Gastroesophageal sphincter (tissue), 4 donors: ENCODE measurements around the gene ANKRD42. TPM values are rescaled to one million over a fixed set of nuclear protein-coding genes. Genes with fewer than 3 reads are reported as not detected.

Experiments used
- ATAC-seq: fragments of 150-250 bp; one replicate; pipeline ENCODE4 v1.9.1; 2016; ENCODE audit warnings: mild to moderate bottlenecking, moderate library complexity
- H3K27ac ChIP-seq, 4 donors: fragments of 200-600 bp; sonication (generic) in 3 of 4; 1 replicate in 3 of 4; 2 replicates in 1 of 4; pipeline ENCODE4 v1.5.1; 2016 to 2019
- H3K27me3 ChIP-seq: fragments of 200-600 bp; sonication (generic); one replicate; pipeline ENCODE4 v1.5.1; 2019
- H3K36me3 ChIP-seq, 2 donors: fragments of 200-600 bp; sonication (generic); one replicate each; pipeline ENCODE4 v1.5.1; 2019; ENCODE audit warnings: control low read depth in 1 of 2
- H3K4me1 ChIP-seq, 3 donors: fragments of 200-600 bp; sonication (generic); 1 replicate in 2 of 3; 2 replicates in 1 of 3; pipeline ENCODE4 v1.5.1; 2016 to 2019; ENCODE audit warnings: control low read depth in 2 of 3
- H3K4me3 ChIP-seq, 2 donors: fragments of 200-600 bp; sonication (generic); one replicate each; pipeline ENCODE4 v1.5.1; 2019; ENCODE audit warnings: mild to moderate bottlenecking in 1 of 2, moderate library complexity in 1 of 2
- H3K9me3 ChIP-seq, 3 donors: fragments of 200-600 bp; sonication (generic); one replicate each; pipeline ENCODE4 v1.5.1; 2017 to 2019; ENCODE audit warnings: control low read depth in 2 of 3
- CTCF ChIP-seq, 4 experiments: fragments of 200-600 bp in 2 of 4; fragments of 450-650 bp in 2 of 4; sonication (generic) in 1 of 4; IDR thresholded peaks; one replicate each; pipeline ENCODE4 v1.5.1; 2017 to 2019; ENCODE audit warnings: antibody characterized with exemption in 4 of 4, mild to moderate bottlenecking in 2 of 4, moderate library complexity in 2 of 4
- EP300 ChIP-seq: sonication (generic); formaldehyde crosslinking; IDR thresholded peaks from one replicate; pipeline ENCODE4 v1.6.1; 2017; ENCODE audit warnings: antibody characterized with exemption, mild to moderate bottlenecking
- POLR2A ChIP-seq, 2 donors: fragments of 450-650 bp; IDR thresholded peaks; one replicate each; pipeline ENCODE4 v1.6.1; 2017; ENCODE audit warnings: antibody characterized with exemption in 2 of 2, mild to moderate bottlenecking in 2 of 2, moderate library complexity in 1 of 2
- POLR2AphosphoS5 ChIP-seq: sonication (generic); formaldehyde crosslinking; IDR thresholded peaks from one replicate; pipeline ENCODE4 v1.6.1; 2017; ENCODE audit warnings: antibody characterized with exemption
- WGBS, 2 donors: methylation state at CpG; one replicate each; pipeline ENCODE4 v1.1.5; 2018; ENCODE audit warnings: low coverage in 1 of 2; 5-methylcytosine and 5-hydroxymethylcytosine counted together
- total RNA-seq, 4 donors: library from RNA; depleted of rRNA; stranded (reverse); fragments of >200 nt; gene quantifications; one replicate each; pipeline ENCODE4 v1.1.0, GENCODE V29; 2016

ANKRD42 gene
- total RNA-seq, 4 donors from 2014 or later, result 9.3 to 13.3 (median 13.2) TPM

- H3K9me3 ChIP-seq, result no peaks in the 10 kb centered on the region
- no peaks in the 10 kb centered on the region for H3K27me3 ChIP-seq
- TF ChIP-seq CTCF (IDR thresholded peaks at IDR 0.05), result peak in 1 of 4 experiments; percentile 45
- no peak for TF ChIP-seq POLR2AphosphoS5
- no peak for ATAC-seq
- H3K36me3 ChIP-seq, result no peaks in the 10 kb centered on the region
- peak overlapping the region; percentile 88 to 89 for H3K4me3 ChIP-seq
- H3K4me1 ChIP-seq, result peaks cover 7 to 41% (median 7%) of the 10 kb centered on the region in 3 donors
- 0% methylated on average over 2 to 8 of the region's 18 CpGs for WGBS, 2 donors
- peak overlapping the region; percentile 99 for H3K27ac ChIP-seq
Measured at GRCh38 chr11:83157594-83158356, 35.7 kb upstream of the ANKRD42 start.

GRCh38 chr11:83158357-83158786 is 35.1 kb upstream of the ANKRD42 start:
- TF ChIP-seq EP300, result no peak
- no peak for TF ChIP-seq POLR2A (IDR thresholded peaks at IDR 0.05)
- TF ChIP-seq CTCF (IDR thresholded peaks at IDR 0.05), result no peak
- no peak for TF ChIP-seq POLR2AphosphoS5
- Histone ChIP-seq H3K4me3 (peak overlapping the region; percentile 88 to 89), H3K36me3 (no peaks in the 10 kb centered on the region), H3K4me1 (peaks cover 7 to 47% (median 9%) of the 10 kb centered on the region in 3 donors), H3K27ac (peak overlapping the region; percentile 99), H3K9me3 (no peaks in the 10 kb centered on the region), H3K27me3 (no peaks in the 10 kb centered on the region)
- 0 to 1% methylated on average over 5 of the region's 5 CpGs for WGBS, 2 donors
- no peak for ATAC-seq

DNA sequence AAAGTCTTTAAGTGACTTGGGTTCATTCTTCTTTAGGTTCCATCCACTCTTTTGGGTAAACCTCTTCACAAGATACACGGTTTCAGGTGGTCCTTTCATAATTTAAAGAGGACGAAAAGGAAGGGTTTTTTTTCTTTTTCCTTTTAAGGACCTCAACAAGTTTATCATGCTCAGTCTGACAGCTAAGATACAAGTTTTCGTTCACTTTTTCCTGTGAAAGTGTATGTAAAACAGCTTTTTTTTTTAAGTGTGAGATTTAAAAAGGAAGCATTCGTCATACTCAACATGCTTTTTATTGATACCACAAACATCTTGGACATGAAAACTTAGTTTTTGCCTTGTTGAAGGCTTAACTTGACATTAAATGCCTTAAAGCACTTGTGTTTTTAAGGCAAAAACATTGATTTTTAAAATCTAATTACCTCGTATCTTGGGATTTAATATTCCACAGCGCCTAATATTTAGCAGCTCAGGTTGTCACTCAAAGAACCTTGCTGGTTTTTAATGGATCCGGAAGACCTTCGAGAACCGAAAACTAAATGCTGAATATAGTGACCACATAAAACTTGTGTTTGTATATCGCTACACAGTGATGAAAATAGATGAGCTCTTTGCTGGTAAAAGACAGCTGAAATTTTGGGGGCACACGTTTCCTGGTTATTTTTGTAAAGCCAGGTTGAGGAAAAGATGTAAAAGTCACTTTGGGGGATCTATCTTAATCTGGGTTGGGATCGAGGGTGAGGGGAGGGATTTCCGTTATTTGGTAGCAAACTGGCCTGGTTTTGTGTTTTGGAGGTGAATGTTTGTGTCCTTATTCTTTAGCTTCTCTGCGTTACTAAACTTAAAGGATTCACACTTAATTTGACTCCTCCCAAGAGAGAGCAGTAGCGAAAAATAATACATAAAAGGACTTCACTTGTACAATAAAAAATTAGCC is 34.3 kb upstream of the ANKRD42 start:
- no peak for TF ChIP-seq POLR2A (IDR thresholded peaks at IDR 0.05)
- no peak for TF ChIP-seq CTCF (IDR thresholded peaks at IDR 0.05)
- TF ChIP-seq POLR2AphosphoS5, result no peak
- no peak for TF ChIP-seq EP300
- 2 to 7% methylated on average over 14 to 15 of the region's 15 CpGs for WGBS, 2 donors
- H3K27me3 ChIP-seq, result no peaks in the 10 kb centered on the region
- peaks cover 0 to 3% of the 10 kb centered on the region in 2 donors for H3K36me3 ChIP-seq
- peak overlapping the region in 3 of 4 donors; percentile 18 to 99 (median 99) for H3K27ac ChIP-seq
- H3K4me1 ChIP-seq, result peaks cover 7 to 56% (median 9%) of the 10 kb centered on the region in 3 donors
- no peaks in the 10 kb centered on the region for H3K9me3 ChIP-seq
- no peak for ATAC-seq
- peak overlapping the region; percentile 88 to 89 for H3K4me3 ChIP-seq

DNA sequence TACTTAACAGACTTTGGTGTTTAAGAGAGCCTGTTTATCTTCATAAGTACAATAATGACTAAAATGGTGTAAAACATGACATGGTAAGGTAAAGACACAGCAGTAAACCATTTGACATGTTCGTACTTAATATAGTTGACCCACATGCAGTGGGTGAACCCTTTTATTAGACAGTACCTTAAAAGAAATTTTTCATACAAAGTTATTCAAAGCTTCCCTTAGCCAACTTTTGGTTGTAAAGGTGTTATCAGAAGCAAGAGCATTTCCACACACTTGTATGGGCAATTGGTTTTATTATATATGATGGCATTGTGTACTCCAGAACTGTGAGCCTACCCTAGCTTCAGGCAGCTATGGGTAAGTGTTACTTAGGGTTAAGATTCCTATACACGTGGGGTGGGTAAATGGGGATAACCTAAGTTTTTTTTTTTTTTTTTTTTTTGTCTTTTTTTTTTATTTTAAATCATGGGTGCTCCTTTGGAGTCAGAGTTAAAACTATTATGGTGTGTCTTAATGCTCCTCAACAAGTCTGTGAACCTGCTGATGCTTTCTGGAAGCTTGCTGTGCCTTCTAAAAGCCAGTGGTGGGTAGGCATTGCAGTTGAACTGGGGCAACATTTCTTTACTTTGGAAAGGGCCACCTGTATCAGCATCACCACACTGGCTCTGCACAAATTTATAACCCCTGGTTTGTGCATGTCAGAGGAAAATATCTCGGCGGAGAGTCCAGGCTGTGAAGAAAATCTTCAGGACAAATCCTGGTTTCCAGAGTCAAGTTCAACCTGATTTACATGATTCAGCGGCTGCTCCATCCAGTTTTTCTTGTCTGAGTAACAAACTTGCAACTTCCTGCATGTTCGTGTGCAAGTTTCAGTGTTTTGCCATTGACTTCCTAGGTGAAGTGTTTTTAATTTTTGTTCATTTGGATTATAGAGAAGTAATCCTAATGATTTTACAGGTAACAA is 33.3 kb upstream of the ANKRD42 start:
- TF ChIP-seq CTCF (IDR thresholded peaks at IDR 0.05), result no peak
- no peak for TF ChIP-seq POLR2AphosphoS5
- no peak for TF ChIP-seq EP300

More for the DNA sequence above, 33.3 kb upstream of the ANKRD42 start:
- H3K36me3 ChIP-seq, result peaks cover 0 to 13% of the 10 kb centered on the region in 2 donors
- H3K4me3 ChIP-seq, result peak overlapping the region; percentile 88 to 89
- H3K27me3 ChIP-seq, result no peaks in the 10 kb centered on the region
- peak overlapping the region in 3 of 4 donors; percentile 16 to 99 (median 99) for H3K27ac ChIP-seq
- peaks cover 7 to 65% (median 9%) of the 10 kb centered on the region in 3 donors for H3K4me1 ChIP-seq
- no peaks in the 10 kb centered on the region for H3K9me3 ChIP-seq
- 19 to 27% methylated on average over 6 of the region's 6 CpGs for WGBS, 2 donors
- no peak for ATAC-seq
